Psoas muscle (tissue), 8 donors: ENCODE data around the gene SAE1. TPM values are rescaled to one million over a fixed set of nuclear protein-coding genes. Genes with fewer than 3 reads are reported as not detected.

ENCODE experiments used
- ATAC-seq, 4 donors: fragments of 200-7000 bp; cut with Tn5 transposase; one replicate each; pipeline ENCODE4 v1.9.1; 2020; ENCODE audit warnings: moderate library complexity in 3 of 4, mild to moderate bottlenecking in 2 of 4
- DNase-seq, 2 donors: peaks; one replicate each; pipeline ENCODE4 v3.0.0-alpha.2; 2020
- H3K27ac ChIP-seq: fragments of 200-600 bp; one replicate; pipeline ENCODE4 v1.8.0; 2022
- H3K27me3 ChIP-seq, 3 donors: fragments of 200-600 bp in 1 of 3; one replicate each; pipeline versions ENCODE4 v1.6.1 to v1.8.0; 2013 to 2022; ENCODE audit warnings: low read length in 2 of 3, mild to moderate bottlenecking in 2 of 3, moderate library complexity in 1 of 3; ENCODE audit not compliant: insufficient read depth in 3 of 3
- H3K36me3 ChIP-seq, 2 donors: fragments of 200-600 bp in 1 of 2; one replicate each; pipeline versions ENCODE4 v1.6.1 to v1.8.0; 2013 to 2022; ENCODE audit warnings: low read depth in 1 of 2, mild to moderate bottlenecking in 1 of 2, moderate library complexity in 1 of 2; ENCODE audit not compliant: insufficient read depth in 1 of 2
- H3K4me1 ChIP-seq: fragments of 200-600 bp; one replicate; pipeline ENCODE4 v1.8.0; 2022
- H3K4me3 ChIP-seq: fragments of 200-600 bp; one replicate; pipeline ENCODE4 v1.8.0; 2022; ENCODE audit warnings: mild to moderate bottlenecking
- H3K9me3 ChIP-seq: fragments of 200-600 bp; one replicate; pipeline ENCODE4 v1.8.0; 2022
- CTCF ChIP-seq: fragments of 200-600 bp; IDR thresholded peaks from one replicate; pipeline ENCODE4 v1.8.0; 2022; ENCODE audit warnings: antibody characterized with exemption
- WGBS, 3 donors: extraction: QIAGEN DNeasy Blood & Tissue Kit; methylation state at CpG; one replicate each; pipeline versions ENCODE4 v1.1.6 to v1.1.7; 2013; 5-methylcytosine and 5-hydroxymethylcytosine counted together
- intact Hi-C, 2 donors: fragments of 100-400 bp; cut with DNase I; formaldehyde crosslinking; loops; one replicate each; pipeline versions ENCODE4 v1.11.0 to v1.14.2; 2022
- polyA plus RNA-seq, 3 donors: library from polyadenylated mRNA; stranded (reverse); fragments of 200-250 nt; gene quantifications; one replicate each; pipeline ENCODE4 v1.2.3, GENCODE V29; 2013
- total RNA-seq, 4 donors: library from RNA; stranded (reverse); fragmentation: NEBNext Ultra II Directional in 2 of 4; extraction: Animal tissue kit (Norgen Biotek cat#: 25700) in 2 of 4; gene quantifications; one replicate each; pipeline versions ENCODE4 v1.2.1 to v1.2.4, GENCODE V29; 2021 to 2023
- donor health status: healthy with polysubstance abuse.
- donor health status: DM: no; HTN: no; CAD: no; lungs with moderate emphysema.
- donor health status: Bipolar disorder and iron deficiency.
- donor health status: healthy.
- donor health status: DM: yes; HTN: yes; CAD: no.
- donor health status: DM: no; HTN: no; CAD: no.
- donor health status: DM: no; HTN: no; CAD: no.
- donor health status: DM: yes; HTN: yes; CAD: no.

SAE1 gene
- total and polyA plus RNA-seq, 7 donors = 30.7 to 63.4 (median 42.0) TPM

- peaks cover 20% of the 10 kb centered on the region for H3K4me1 ChIP-seq
- no peaks in the 10 kb centered on the region for H3K27me3 ChIP-seq
- no peak overlapping the region for H3K27ac ChIP-seq
- intact Hi-C loops = no loop called here
- ATAC-seq (no peak), DNase-seq (no peak)
- no peaks in the 10 kb centered on the region for H3K9me3 ChIP-seq
- H3K36me3 ChIP-seq = peaks cover 0 to 5% of the 10 kb centered on the region in 2 donors
- 92 to 94% (median 93%) methylated on average over 6 of the region's 6 CpGs for WGBS, 3 donors
- TF ChIP-seq CTCF = no peak
- no peak overlapping the region for H3K4me3 ChIP-seq
These were observed 57.2 kb downstream of the SAE1 start for GRCh38 chr19:47187797-47188196.

- no peak overlapping the region for H3K4me3 ChIP-seq
- peaks cover 20% of the 10 kb centered on the region for H3K4me1 ChIP-seq
- no peak for TF ChIP-seq CTCF
- ATAC-seq (no peak), DNase-seq (no peak)
- peaks cover 0 to 2% of the 10 kb centered on the region in 2 donors for H3K36me3 ChIP-seq
- 89 to 94% (median 89%) methylated on average over 5 of the region's 5 CpGs for WGBS, 3 donors
- no peak overlapping the region for H3K27ac ChIP-seq
- H3K27me3 ChIP-seq = no peaks in the 10 kb centered on the region
- intact Hi-C loops = no loop called here
- no peaks in the 10 kb centered on the region for H3K9me3 ChIP-seq
These were observed 57.9 kb downstream of the SAE1 start for GRCh38 chr19:47188507-47189033.

- Histone ChIP-seq H3K4me3 (peak overlapping the region; percentile 22), H3K4me1 (peaks cover 20% of the 10 kb centered on the region), H3K27ac (peak overlapping the region; percentile 28), H3K36me3 (no peaks in the 10 kb centered on the region), H3K9me3 (no peaks in the 10 kb centered on the region), H3K27me3 (no peaks in the 10 kb centered on the region)
- ATAC-seq = peak; percentile 40 to 61 (median 53)
- 30 to 44% (median 34%) methylated on average over 12 of the region's 12 CpGs for WGBS, 3 donors
- intact Hi-C loops = loop anchor here in 1 of 2 donors (5.0 kb wide), 1 partner anchor 33 kb away; no protein-coding TSS in a partner anchor
- no peak for TF ChIP-seq CTCF
- DNase-seq = peak; percentile 46 to 50
These were observed 59.6 kb downstream of the SAE1 start for GRCh38 chr19:47190167-47190727.

GRCh38 chr19:47195434-47195833 lies 64.8 kb downstream of the SAE1 start:
- no peak for TF ChIP-seq CTCF
- no peak overlapping the region for H3K27ac ChIP-seq
- intact Hi-C loops = no loop called here
- H3K4me3 ChIP-seq = no peak overlapping the region
- DNase-seq = no peak
- no peaks in the 10 kb centered on the region for H3K9me3 ChIP-seq
- peaks cover 0 to 36% of the 10 kb centered on the region in 2 donors for H3K36me3 ChIP-seq
- no peak for ATAC-seq
- peaks cover 11% of the 10 kb centered on the region for H3K4me1 ChIP-seq
- no peaks in the 10 kb centered on the region for H3K27me3 ChIP-seq
- 80 to 87% (median 81%) methylated on average over 1 of the region's 1 CpG for WGBS, 3 donors

- WGBS, 3 donors = 90 to 95% (median 94%) methylated on average over 4 of the region's 4 CpGs
- ATAC-seq = no peak
- intact Hi-C loops = no loop called here
- no peak for DNase-seq
- Histone ChIP-seq H3K4me1 (no peaks in the 10 kb centered on the region), H3K4me3 (no peak overlapping the region), H3K27ac (no peak overlapping the region), H3K36me3 (peaks cover 0 to 39% of the 10 kb centered on the region in 2 donors), H3K9me3 (no peaks in the 10 kb centered on the region), H3K27me3 (no peaks in the 10 kb centered on the region)
- no peak for TF ChIP-seq CTCF
These were observed 66.5 kb downstream of the SAE1 start for GRCh38 chr19:47197141-47197540.
